ENCODE results near the gene BCDIN3D. TPM values are rescaled to one million over a fixed set of nuclear protein-coding genes. Genes with fewer than 3 reads are reported as not detected.

BCDIN3D gene
- total and polyA plus RNA-seq, 9 of the 15 experiments (the other 6 are each of a cell fraction or from before 2014, with no cell fraction given): 3.7 to 6.9 (median 5.6) TPM

GRCh38 chr12:49892084-49892731 is 49.3 kb upstream of the BCDIN3D start:
- Histone ChIP-seq H2AFZ (ENCODE audit: low read depth, low read length) (no peak overlapping the region), H4K20me1 (replicated peaks; ENCODE audit: control insufficient read depth, insufficient read depth, low read length) (peaks cover 11% of the 10 kb centered on the region; the same call in 1 of the 2 replicates), H3K27ac (ENCODE audit: extremely low read depth, low read depth, low read length) (no peak overlapping the region), H3K4me2 (ENCODE audit: insufficient read depth, low read length) (peak overlapping the region; percentile 54), H3K9ac (ENCODE audit: insufficient read depth in 1 of 2, low read depth in 2 of 2, low read length in 2 of 2) (no peak overlapping the region), H3K9me1 (ENCODE audit: control insufficient read depth, insufficient read depth, low read length) (no peaks in the 10 kb centered on the region), H3K4me3 (no peak overlapping the region), H3K79me2 (ENCODE audit: control insufficient read depth, insufficient read depth, low read length) (no peaks in the 10 kb centered on the region), H3K4me1 (replicated peaks in 1 of 2; ENCODE audit: control insufficient read depth in 2 of 2, insufficient read depth in 2 of 2, low read length in 2 of 2) (peaks cover 11 to 38% of the 10 kb centered on the region in 2 experiments; a peak in 4 of 5 replicates), H3K36me3 (ENCODE audit: control insufficient read depth, insufficient read depth, low read length) (no peaks in the 10 kb centered on the region), H3K27me3 (ENCODE audit: control insufficient read depth in 2 of 2, insufficient read depth in 2 of 2, low read length in 2 of 2) (peaks cover 9 to 17% of the 10 kb centered on the region in 2 experiments; a peak in 4 of 5 replicates), H3K9me3 (replicated peaks; ENCODE audit: control insufficient read depth, insufficient read depth, low read depth, low read length) (no peaks in the 10 kb centered on the region)
- DNase-seq (ENCODE audit: extremely low read depth in 1 of 4, low spot score in 3 of 4): peak; percentile 39 to 58 (median 53)
- peak; percentile 78 for FAIRE-seq
- in situ Hi-C loops (cut with MboI): no loop called here
- POLR2A ChIA-PET: interaction anchor here (0.6 to 1.2 kb wide), 2 partner anchors 9 to 33 kb away, joined by 3 to 4 read pairs; no protein-coding TSS in a partner anchor
- intact Hi-C loops (cut with micrococcal nuclease): no loop called here
- BruUV-seq (replicated peaks): no TSS peak
- CTCF ChIA-PET (ENCODE audit: low intra/inter-chr PET ratio): no interaction called here
- WGBS (ENCODE audit: insufficient coverage, low coverage, missing lambda C conversion rate): 1% methylated on average over 10 of the region's 10 CpGs
- ATAC-seq: peak; percentile 57
- peak; percentile 69; the same call in 1 of the 2 replicates for TF ChIP-seq SMARCE1 (IDR thresholded peaks at IDR 0.05)
- TF ChIP-seq U2AF2 (optimal IDR thresholded peaks at IDR 0.05; ENCODE audit: low read depth, low read length): no peak
- TF ChIP-seq CBFA2T2 (conservative IDR thresholded peaks at IDR 0.05): peak; percentile 79
- peak; percentile 42; the same call in 1 of the 2 replicates for TF ChIP-seq STAT5A (IDR thresholded peaks at IDR 0.05; ENCODE audit: borderline replicate concordance, low read length)
- TF ChIP-seq SMARCA4 (IDR thresholded peaks at IDR 0.05): peak; percentile 69; the same call in 1 of the 2 replicates
- peak; percentile 77 for TF ChIP-seq TCF3 (CRISPR knock-in tag; IDR thresholded peaks at IDR 0.05)
- peak; percentile 53; the same call in 1 of the 2 replicates for TF ChIP-seq VEZF1 (CRISPR knock-in tag; IDR thresholded peaks at IDR 0.05)
- TF ChIP-seq CREM (IDR thresholded peaks at IDR 0.05; ENCODE audit: low read depth): 0 out of 2 replicates have a peak, but pooled peaks have one; percentile 8
- peak; percentile 55; the same call in 1 of the 2 replicates for TF ChIP-seq EP300 (IDR thresholded peaks at IDR 0.05; ENCODE audit: low read length)
- TF ChIP-seq CBFA2T3 (IDR thresholded peaks at IDR 0.05): peak; percentile 86
- peak; percentile 29; the same call in 1 of the 2 replicates for TF ChIP-seq NCOR1 (IDR thresholded peaks at IDR 0.05)
- TF ChIP-seq TEAD4 (IDR thresholded peaks at IDR 0.05; ENCODE audit: low read length): peak; percentile 78
- TF ChIP-seq TEAD4 (CRISPR knock-in tag; IDR thresholded peaks at IDR 0.05; ENCODE audit: borderline replicate concordance): no peak
- peak; percentile 88 for TF ChIP-seq SOX6 (IDR thresholded peaks at IDR 0.05)
- TF ChIP-seq MTA3 (IDR thresholded peaks at IDR 0.05; ENCODE audit: borderline replicate concordance): 0 out of 2 replicates have a peak, but pooled peaks have one; percentile 16
- peak; percentile 89 for TF ChIP-seq ARID1B (IDR thresholded peaks at IDR 0.05)
- TF ChIP-seq IRF1 (CRISPR knock-in tag; IDR thresholded peaks at IDR 0.05; ENCODE audit: borderline replicate concordance): no peak
- 0 out of 2 replicates have a peak, but pooled peaks have one; percentile 21 for TF ChIP-seq NFIC (IDR thresholded peaks at IDR 0.05)
- no peak for TF ChIP-seq TAF1 (IDR thresholded peaks at IDR 0.05; ENCODE audit: control insufficient read depth, extremely low read depth, insufficient read depth, low read length, severe bottlenecking)
- TF ChIP-seq DPF2 (IDR thresholded peaks at IDR 0.05): peak; percentile 72; the same call in 1 of the 2 replicates
- TF ChIP-seq EP400 (IDR thresholded peaks at IDR 0.05): no peak
- no peak for TF ChIP-seq CCNT2 (IDR thresholded peaks at IDR 0.05; ENCODE audit: borderline replicate concordance, extremely low read depth, insufficient read length, low read depth, low read length)
- TF ChIP-seq ZNF766 (CRISPR knock-in tag; conservative IDR thresholded peaks at IDR 0.05): 0 out of 2 replicates have a peak, but pooled peaks have one; percentile 44
- no peak for TF ChIP-seq ZNF212 (CRISPR knock-in tag; IDR thresholded peaks at IDR 0.05)
